ENCODE data around the gene RFNG.

The RFNG gene

DNA sequence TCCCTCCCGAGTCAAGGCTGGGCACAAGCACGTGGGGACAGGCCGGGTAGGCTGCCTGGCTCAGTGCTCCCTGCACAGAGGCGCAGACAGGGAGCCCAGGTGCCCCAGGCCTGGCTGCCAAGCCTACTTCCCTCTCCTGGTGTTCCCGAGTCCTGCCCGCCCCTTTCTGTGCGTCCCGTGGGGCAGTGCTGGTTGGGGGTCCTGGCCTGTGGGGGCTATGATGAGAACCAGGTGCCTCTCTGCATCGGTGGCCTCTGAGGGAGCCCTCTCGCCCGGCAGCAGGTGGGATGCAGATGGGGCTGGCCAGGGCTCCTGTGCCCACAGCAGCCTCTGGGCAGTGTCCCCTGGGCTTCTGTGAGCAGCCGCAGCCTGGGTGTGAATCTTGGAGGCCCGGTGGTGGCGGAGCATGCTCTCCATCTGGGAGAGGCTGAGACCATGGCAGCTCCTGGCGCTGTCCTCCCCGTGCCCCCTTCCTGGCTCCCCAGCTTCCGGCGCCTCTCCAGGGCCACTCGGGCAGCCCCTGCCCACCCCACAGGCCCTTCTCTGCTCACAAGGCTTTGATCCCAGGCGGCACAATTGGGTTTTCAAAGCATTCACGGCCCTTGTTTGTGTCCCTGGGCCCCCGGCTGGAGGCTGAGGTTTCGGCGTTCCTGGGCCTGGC is 36.2 kb downstream of the RFNG start:
- no peaks in the 10 kb centered on the region for H3K4me1 ChIP-seq (ENCODE audit: control insufficient read depth, low read depth, low read length)
- no peak overlapping the region for H3K4me2 ChIP-seq (ENCODE audit: low read length)
- DNase-seq, result no peak
- no CpG with 5 or more reads among the region's 24 CpGs for WGBS (ENCODE audit: extremely low coverage, insufficient coverage, low lambda C conversion rate)
- no peak overlapping the region for H4K5ac ChIP-seq (ENCODE audit: low read length)
- no peaks in the 10 kb centered on the region for H3K27me3 ChIP-seq (ENCODE audit: insufficient read depth, low read length, poor library complexity)
- no peak overlapping the region for H3K18ac ChIP-seq (ENCODE audit: low read length)
- H2BK15ac ChIP-seq (replicated peaks; ENCODE audit: low read depth), result no peak overlapping the region
- no peak overlapping the region for H3K4me3 ChIP-seq (ENCODE audit: low read length)
- no peak overlapping the region for H2BK5ac ChIP-seq (ENCODE audit: low read length)
- H3K79me1 ChIP-seq (ENCODE audit: low read length), result no peaks in the 10 kb centered on the region
- H2BK120ac ChIP-seq (ENCODE audit: low read depth, low read length), result no peak overlapping the region
- no peak overlapping the region for H3K23ac ChIP-seq (ENCODE audit: low read length)
- no peak overlapping the region for H4K8ac ChIP-seq (ENCODE audit: low read depth, low read length)
- no peaks in the 10 kb centered on the region for H3K36me3 ChIP-seq (ENCODE audit: control insufficient read depth, insufficient read depth, low read length)
- no peak overlapping the region for H3K9ac ChIP-seq (ENCODE audit: low read length)
- H2AK5ac ChIP-seq (ENCODE audit: low read length), result no peak overlapping the region
- no peak overlapping the region for H3K4ac ChIP-seq (ENCODE audit: low read depth, low read length)
- H3K56ac ChIP-seq (ENCODE audit: low read length), result no peak overlapping the region
- no peak overlapping the region for H3K27ac ChIP-seq (ENCODE audit: low read depth, low read length)
- no peaks in the 10 kb centered on the region for H3K79me2 ChIP-seq (ENCODE audit: control insufficient read depth, insufficient read depth, low read length)

- Histone ChIP-seq H3K4me3 (ENCODE audit: low read length) (no peak overlapping the region), H3K27ac (ENCODE audit: low read depth, low read length) (no peak overlapping the region), H3K23ac (ENCODE audit: low read length) (no peak overlapping the region), H3K79me1 (ENCODE audit: low read length) (no peaks in the 10 kb centered on the region), H3K56ac (ENCODE audit: low read length) (no peak overlapping the region), H3K9ac (ENCODE audit: low read length) (no peak overlapping the region), H3K4me1 (ENCODE audit: control insufficient read depth, low read depth, low read length) (no peaks in the 10 kb centered on the region), H2BK120ac (ENCODE audit: low read depth, low read length) (no peak overlapping the region), H2AK5ac (ENCODE audit: low read length) (no peak overlapping the region), H3K18ac (ENCODE audit: low read length) (no peak overlapping the region), H3K36me3 (ENCODE audit: control insufficient read depth, insufficient read depth, low read length) (no peaks in the 10 kb centered on the region), H3K27me3 (ENCODE audit: insufficient read depth, low read length, poor library complexity) (no peaks in the 10 kb centered on the region), H3K4ac (ENCODE audit: low read depth, low read length) (no peak overlapping the region), H2BK15ac (replicated peaks; ENCODE audit: low read depth) (no peak overlapping the region), H4K8ac (ENCODE audit: low read depth, low read length) (no peak overlapping the region), H3K79me2 (ENCODE audit: control insufficient read depth, insufficient read depth, low read length) (no peaks in the 10 kb centered on the region), H4K5ac (ENCODE audit: low read length) (no peak overlapping the region), H3K4me2 (ENCODE audit: low read length) (no peak overlapping the region), H2BK5ac (ENCODE audit: low read length) (no peak overlapping the region)
- no CpG with 5 or more reads among the region's 13 CpGs for WGBS (ENCODE audit: extremely low coverage, insufficient coverage, low lambda C conversion rate)
- no peak for DNase-seq
Observed at GRCh38 chr17:82014971-82015310, 36.7 kb downstream of the RFNG start.

DNA sequence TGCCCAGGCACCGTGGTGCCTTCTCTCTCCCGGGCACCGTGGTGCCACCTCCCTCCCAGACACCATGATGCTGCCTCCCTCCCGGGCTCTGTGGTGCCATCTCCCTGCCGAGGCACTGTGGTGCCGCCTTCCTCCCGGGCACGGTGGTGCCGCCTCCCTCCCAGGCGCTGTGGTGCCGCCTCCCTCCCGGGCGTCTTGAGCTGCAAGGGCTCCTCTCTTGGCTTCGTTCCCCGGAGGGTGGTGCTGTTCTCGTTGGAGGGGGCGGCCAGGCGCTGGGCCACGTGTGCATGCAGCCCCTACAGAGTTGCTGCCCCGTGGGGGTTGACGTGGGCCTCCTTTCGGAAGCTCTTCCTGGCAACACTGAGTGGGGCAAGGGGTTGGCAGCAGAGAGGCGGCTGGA is 37.2 kb downstream of the RFNG start:
- no CpG with 5 or more reads among the region's 23 CpGs for WGBS (ENCODE audit: extremely low coverage, insufficient coverage, low lambda C conversion rate)
- no peak overlapping the region for H3K23ac ChIP-seq (ENCODE audit: low read length)

GRCh38 chr17:82013772-82014321 is 37.8 kb downstream of the RFNG start:
- Histone ChIP-seq H3K79me2 (ENCODE audit: control insufficient read depth, insufficient read depth, low read length) (no peaks in the 10 kb centered on the region), H3K79me1 (ENCODE audit: low read length) (no peaks in the 10 kb centered on the region), H4K8ac (ENCODE audit: low read depth, low read length) (no peak overlapping the region), H3K56ac (ENCODE audit: low read length) (no peak overlapping the region), H2BK5ac (ENCODE audit: low read length) (no peak overlapping the region), H3K4me2 (ENCODE audit: low read length) (no peak overlapping the region), H3K9ac (ENCODE audit: low read length) (no peak overlapping the region), H3K4me3 (ENCODE audit: low read length) (no peak overlapping the region), H3K27me3 (ENCODE audit: insufficient read depth, low read length, poor library complexity) (no peaks in the 10 kb centered on the region), H3K27ac (ENCODE audit: low read depth, low read length) (no peak overlapping the region), H3K4me1 (ENCODE audit: control insufficient read depth, low read depth, low read length) (no peaks in the 10 kb centered on the region), H2BK15ac (replicated peaks; ENCODE audit: low read depth) (no peak overlapping the region), H3K4ac (ENCODE audit: low read depth, low read length) (no peak overlapping the region), H3K36me3 (ENCODE audit: control insufficient read depth, insufficient read depth, low read length) (no peaks in the 10 kb centered on the region), H2BK120ac (ENCODE audit: low read depth, low read length) (no peak overlapping the region), H3K18ac (ENCODE audit: low read length) (no peak overlapping the region), H3K23ac (ENCODE audit: low read length) (no peak overlapping the region), H4K5ac (ENCODE audit: low read length) (no peak overlapping the region), H2AK5ac (ENCODE audit: low read length) (no peak overlapping the region)
- no peak for DNase-seq
- WGBS (ENCODE audit: extremely low coverage, insufficient coverage, low lambda C conversion rate), result no CpG with 5 or more reads among the region's 16 CpGs

More for the DNA sequence above, 37.2 kb downstream of the RFNG start:
- Histone ChIP-seq H4K8ac (ENCODE audit: low read depth, low read length) (no peak overlapping the region), H3K4ac (ENCODE audit: low read depth, low read length) (no peak overlapping the region), H3K27ac (ENCODE audit: low read depth, low read length) (no peak overlapping the region), H4K5ac (ENCODE audit: low read length) (no peak overlapping the region), H3K79me1 (ENCODE audit: low read length) (no peaks in the 10 kb centered on the region), H3K4me1 (ENCODE audit: control insufficient read depth, low read depth, low read length) (no peaks in the 10 kb centered on the region), H3K56ac (ENCODE audit: low read length) (no peak overlapping the region), H2BK5ac (ENCODE audit: low read length) (no peak overlapping the region), H3K79me2 (ENCODE audit: control insufficient read depth, insufficient read depth, low read length) (no peaks in the 10 kb centered on the region), H2AK5ac (ENCODE audit: low read length) (no peak overlapping the region), H2BK15ac (replicated peaks; ENCODE audit: low read depth) (no peak overlapping the region), H3K18ac (ENCODE audit: low read length) (no peak overlapping the region), H2BK120ac (ENCODE audit: low read depth, low read length) (no peak overlapping the region), H3K4me3 (ENCODE audit: low read length) (no peak overlapping the region), H3K9ac (ENCODE audit: low read length) (no peak overlapping the region), H3K27me3 (ENCODE audit: insufficient read depth, low read length, poor library complexity) (no peaks in the 10 kb centered on the region), H3K36me3 (ENCODE audit: control insufficient read depth, insufficient read depth, low read length) (no peaks in the 10 kb centered on the region), H3K4me2 (ENCODE audit: low read length) (no peak overlapping the region)
- DNase-seq, result no peak

DNA sequence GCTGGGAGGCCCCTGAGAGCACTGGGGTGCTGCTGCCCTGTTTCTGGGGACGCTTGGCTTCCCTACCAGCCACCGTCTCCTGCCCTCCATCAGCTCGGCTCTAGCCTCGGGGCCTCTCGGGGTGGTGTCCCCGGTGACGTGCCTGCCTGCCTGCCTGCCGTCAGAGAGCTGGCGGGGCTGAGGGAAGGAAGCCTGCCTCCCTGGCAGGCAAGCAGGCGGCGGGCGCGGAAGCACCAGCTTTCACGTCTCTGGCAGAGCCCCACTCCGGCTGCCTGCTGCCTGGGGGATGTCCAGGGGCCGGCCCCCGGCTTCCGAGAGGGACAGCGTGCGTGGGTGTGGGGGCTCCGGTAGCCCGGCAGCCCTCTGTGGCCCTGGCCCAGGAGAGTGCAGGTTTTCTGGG is 38.3 kb downstream of the RFNG start:
- H2BK120ac ChIP-seq (ENCODE audit: low read depth, low read length), result no peak overlapping the region
- no peak overlapping the region for H3K4ac ChIP-seq (ENCODE audit: low read depth, low read length)
- H3K18ac ChIP-seq (ENCODE audit: low read length), result no peak overlapping the region
- H2BK15ac ChIP-seq (replicated peaks; ENCODE audit: low read depth), result no peak overlapping the region
- no peak overlapping the region for H2BK5ac ChIP-seq (ENCODE audit: low read length)
- H4K8ac ChIP-seq (ENCODE audit: low read depth, low read length), result no peak overlapping the region
- H3K23ac ChIP-seq (ENCODE audit: low read length), result no peak overlapping the region
- WGBS (ENCODE audit: extremely low coverage, insufficient coverage, low lambda C conversion rate), result no CpG with 5 or more reads among the region's 22 CpGs
- no peaks in the 10 kb centered on the region for H3K36me3 ChIP-seq (ENCODE audit: control insufficient read depth, insufficient read depth, low read length)
- H3K79me1 ChIP-seq (ENCODE audit: low read length), result no peaks in the 10 kb centered on the region
- H3K56ac ChIP-seq (ENCODE audit: low read length), result no peak overlapping the region
- H4K5ac ChIP-seq (ENCODE audit: low read length), result no peak overlapping the region
- no peak overlapping the region for H3K9ac ChIP-seq (ENCODE audit: low read length)
- H3K4me2 ChIP-seq (ENCODE audit: low read length), result no peak overlapping the region
- no peak overlapping the region for H3K27ac ChIP-seq (ENCODE audit: low read depth, low read length)
- H3K27me3 ChIP-seq (ENCODE audit: insufficient read depth, low read length, poor library complexity), result no peaks in the 10 kb centered on the region
- no peaks in the 10 kb centered on the region for H3K79me2 ChIP-seq (ENCODE audit: control insufficient read depth, insufficient read depth, low read length)
- no peaks in the 10 kb centered on the region for H3K4me1 ChIP-seq (ENCODE audit: control insufficient read depth, low read depth, low read length)
- no peak for DNase-seq
- no peak overlapping the region for H3K4me3 ChIP-seq (ENCODE audit: low read length)
- H2AK5ac ChIP-seq (ENCODE audit: low read length), result no peak overlapping the region

Measured in mesendoderm (in vitro differentiated cells).